Liver (tissue), 9 donors: ENCODE data around the gene ITGB1BP1. TPM values are rescaled to one million over a fixed set of nuclear protein-coding genes. Genes with fewer than 3 reads are reported as not detected.

Experiments
- DNase-seq: peaks from one replicate; pipeline ENCODE4 v3.0.0-alpha.2; 2017; ENCODE audit warnings: low spot score
- H3K27ac ChIP-seq, 2 donors: one replicate each; pipeline ENCODE4 v1.7.0; 2013; ENCODE audit warnings: inconsistent platforms in 2 of 2, low read length in 2 of 2, control low read depth in 1 of 2, low read depth in 1 of 2, mild to moderate bottlenecking in 1 of 2
- H3K27me3 ChIP-seq, 4 donors: one replicate each; pipeline versions ENCODE4 v1.6.1 to v1.7.0; 2013; ENCODE audit warnings: low read length in 3 of 4, inconsistent platforms in 1 of 4, mild to moderate bottlenecking in 1 of 4, moderate library complexity in 1 of 4; ENCODE audit not compliant: control insufficient read depth in 4 of 4, insufficient read depth in 4 of 4
- H3K36me3 ChIP-seq, 4 donors: one replicate each; pipeline versions ENCODE4 v1.6.1 to v1.7.0; 2013; ENCODE audit warnings: low read length in 3 of 4, mild to moderate bottlenecking in 3 of 4, low read depth in 1 of 4, moderate library complexity in 1 of 4; ENCODE audit not compliant: control insufficient read depth in 4 of 4, insufficient read depth in 3 of 4
- H3K4me1 ChIP-seq, 4 donors: one replicate each; pipeline versions ENCODE4 v1.6.1 to v1.7.0; 2013; ENCODE audit warnings: low read length in 3 of 4, mild to moderate bottlenecking in 3 of 4, moderate library complexity in 1 of 4; ENCODE audit not compliant: control insufficient read depth in 4 of 4, insufficient read depth in 4 of 4
- H3K4me3 ChIP-seq, 3 donors: one replicate each; pipeline versions ENCODE4 v1.6.1 to v1.7.0; 2013; ENCODE audit warnings: low read length in 3 of 3, control low read depth in 1 of 3, low read depth in 1 of 3, mild to moderate bottlenecking in 1 of 3
- H3K9ac ChIP-seq, 2 donors: one replicate each; pipeline ENCODE4 v1.7.0; 2013; ENCODE audit warnings: low read length in 2 of 2, mild to moderate bottlenecking in 2 of 2, moderate library complexity in 2 of 2, control low read depth in 1 of 2, low read depth in 1 of 2
- H3K9me3 ChIP-seq, 4 donors: one replicate each; pipeline versions ENCODE4 v1.6.1 to v1.7.0; 2013; ENCODE audit warnings: low read length in 3 of 4; ENCODE audit not compliant: control insufficient read depth in 4 of 4
- EGR1 ChIP-seq, 2 donors: IDR thresholded peaks; 2 replicates each; pipeline ENCODE4 v1.6.1; 2016 to 2018; ENCODE audit warnings: antibody characterized with exemption in 2 of 2, low read depth in 2 of 2
- FOXA1 ChIP-seq: IDR thresholded peaks from 2 replicates; pipeline ENCODE4 v1.6.1; 2016; ENCODE audit warnings: antibody characterized with exemption
- FOXA2 ChIP-seq: IDR thresholded peaks from 2 replicates; pipeline ENCODE4 v1.6.1; 2016; ENCODE audit warnings: antibody characterized with exemption
- GABPA ChIP-seq, 2 donors: IDR thresholded peaks in 1 of 2; conservative IDR thresholded peaks in 1 of 2; 2 replicates each; pipeline ENCODE4 v1.6.1; 2016; ENCODE audit warnings: antibody characterized with exemption in 2 of 2, mild to moderate bottlenecking in 1 of 2, moderate library complexity in 1 of 2
- HNF4A ChIP-seq, 2 donors: conservative IDR thresholded peaks; 2 replicates each; pipeline ENCODE4 v1.6.1; 2016; ENCODE audit warnings: antibody characterized with exemption in 2 of 2, mild to moderate bottlenecking in 2 of 2
- HNF4G ChIP-seq: IDR thresholded peaks from 2 replicates; pipeline ENCODE4 v1.6.1; 2016; ENCODE audit warnings: antibody characterized with exemption
- JUND ChIP-seq, 2 donors: IDR thresholded peaks; 2 replicates each; pipeline ENCODE4 v1.6.1; 2016; ENCODE audit warnings: antibody characterized with exemption in 2 of 2
- NR2F2 ChIP-seq: IDR thresholded peaks from 2 replicates; pipeline ENCODE4 v1.6.1; 2016; ENCODE audit warnings: antibody characterized with exemption
- RAD21 ChIP-seq, 2 donors: IDR thresholded peaks; 2 replicates each; pipeline ENCODE4 v1.6.1; 2016; ENCODE audit warnings: antibody characterized with exemption in 2 of 2, mild to moderate bottlenecking in 2 of 2
- RXRA ChIP-seq, 2 donors: IDR thresholded peaks; 2 replicates each; pipeline ENCODE4 v1.6.1; 2017 to 2018; ENCODE audit warnings: antibody characterized with exemption in 2 of 2, mild to moderate bottlenecking in 1 of 2
- SP1 ChIP-seq: IDR thresholded peaks from 2 replicates; pipeline ENCODE4 v1.6.1; 2018; ENCODE audit warnings: antibody characterized with exemption, mild to moderate bottlenecking
- TAF1 ChIP-seq: conservative IDR thresholded peaks from 2 replicates; pipeline ENCODE4 v1.6.1; 2016; ENCODE audit warnings: antibody characterized with exemption, mild to moderate bottlenecking
- YY1 ChIP-seq: IDR thresholded peaks from 2 replicates; pipeline ENCODE4 v1.6.1; 2016; ENCODE audit warnings: antibody characterized with exemption, mild to moderate bottlenecking
- WGBS: extraction: QIAGEN DNeasy Blood & Tissue Kit; methylation state at CpG from one replicate; pipeline ENCODE4 v1.1.7; 2013; 5-methylcytosine and 5-hydroxymethylcytosine counted together
- polyA plus RNA-seq, 2 donors: library from polyadenylated mRNA; stranded (reverse) in 1 of 2; unstranded in 1 of 2; fragments of 200-250 nt in 1 of 2; fragments of >200 nt in 1 of 2; fragmentation: Nextera tagmentation in 1 of 2; extraction: Ambion mirVana in 1 of 2; gene quantifications; one replicate each; pipeline versions ENCODE4 v1.2.1 to v1.2.3, GENCODE V29; 2013 to 2015
- total RNA-seq, 2 donors: library from RNA; depleted of rRNA; stranded (reverse); fragments of >200 nt; gene quantifications; one replicate each; pipeline ENCODE4 v1.2.3, GENCODE V29; 2014
- TF ChIP-seq, protein P1 (sequence below): IDR thresholded peaks from 2 replicates; pipeline ENCODE4 v1.6.1; 2016; ENCODE audit warnings: antibody characterized with exemption
- TF ChIP-seq, protein P2 (sequence below): IDR thresholded peaks from 2 replicates; pipeline ENCODE4 v1.6.1; 2016; ENCODE audit warnings: antibody characterized with exemption
- TF ChIP-seq, protein P3 (sequence below): IDR thresholded peaks from 2 replicates; pipeline ENCODE4 v1.6.1; 2016; ENCODE audit warnings: antibody characterized with exemption
- TF ChIP-seq, protein P4 (sequence below): fragments of 150-350 bp; IDR thresholded peaks from 2 replicates; pipeline ENCODE4 v1.5.1; 2017; ENCODE audit warnings: improper control_type of control experiment, low read depth, low read length; ENCODE audit not compliant: missing input control
- donor health status: healthy.
- donor health status: healthy.
- donor health status: healthy.
- donor health status: healthy.
- donor health status: healthy.

ITGB1BP1 gene
- total and polyA plus RNA-seq, 4 donors, result 6.6 to 30.9 (median 13.7) TPM

DNA sequence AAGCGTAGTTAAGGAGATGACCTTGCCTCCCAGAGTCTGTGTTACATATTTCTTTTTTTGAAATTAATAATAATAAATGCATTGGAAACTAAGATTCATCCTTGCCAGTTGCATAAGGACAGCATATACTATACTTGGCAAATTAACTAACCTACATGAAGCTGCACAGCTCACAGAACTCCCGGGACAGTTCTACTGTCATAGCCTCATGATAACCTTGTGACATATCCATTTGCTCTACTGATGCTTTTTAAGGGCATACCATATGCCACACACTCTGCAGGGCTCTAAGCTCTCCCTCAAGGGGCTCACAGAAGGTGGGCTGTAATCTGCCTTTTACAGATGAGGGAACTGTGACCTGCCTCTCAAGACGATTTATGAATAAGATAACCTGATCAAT lies 3.8 kb downstream of the ITGB1BP1 start:
- DNase-seq, result no peak
- no peak overlapping the region for H3K9ac ChIP-seq
- no peaks in the 10 kb centered on the region for H3K27me3 ChIP-seq
- H3K4me3 ChIP-seq, result no peak overlapping the region
- H3K36me3 ChIP-seq, result peaks cover 0 to 3% (median under 1%) of the 10 kb centered on the region in 4 donors
- H3K27ac ChIP-seq, result no peak overlapping the region
- TF ChIP-seq, protein P1, sequence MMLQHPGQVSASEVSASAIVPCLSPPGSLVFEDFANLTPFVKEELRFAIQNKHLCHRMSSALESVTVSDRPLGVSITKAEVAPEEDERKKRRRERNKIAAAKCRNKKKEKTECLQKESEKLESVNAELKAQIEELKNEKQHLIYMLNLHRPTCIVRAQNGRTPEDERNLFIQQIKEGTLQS, result no peak
- TF ChIP-seq HNF4A (conservative IDR thresholded peaks at IDR 0.05) (no peak), YY1 (no peak), EGR1 (IDR thresholded peaks at IDR 0.05; ENCODE audit: low read depth in 2 of 2) (no peak), FOXA1 (no peak), HNF4G (no peak), FOXA2 (no peak), JUND (IDR thresholded peaks at IDR 0.05) (no peak), NR2F2 (no peak), TAF1 (no peak)
- TF ChIP-seq, protein P2, sequence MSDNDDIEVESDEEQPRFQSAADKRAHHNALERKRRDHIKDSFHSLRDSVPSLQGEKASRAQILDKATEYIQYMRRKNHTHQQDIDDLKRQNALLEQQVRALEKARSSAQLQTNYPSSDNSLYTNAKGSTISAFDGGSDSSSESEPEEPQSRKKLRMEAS, result no peak
- H3K4me1 ChIP-seq, result peaks cover 6 to 20% (median 14%) of the 10 kb centered on the region in 4 donors
- H3K9me3 ChIP-seq, result no peaks in the 10 kb centered on the region
- WGBS, result 90% methylated on average over 3 of the region's 3 CpGs

DNA sequence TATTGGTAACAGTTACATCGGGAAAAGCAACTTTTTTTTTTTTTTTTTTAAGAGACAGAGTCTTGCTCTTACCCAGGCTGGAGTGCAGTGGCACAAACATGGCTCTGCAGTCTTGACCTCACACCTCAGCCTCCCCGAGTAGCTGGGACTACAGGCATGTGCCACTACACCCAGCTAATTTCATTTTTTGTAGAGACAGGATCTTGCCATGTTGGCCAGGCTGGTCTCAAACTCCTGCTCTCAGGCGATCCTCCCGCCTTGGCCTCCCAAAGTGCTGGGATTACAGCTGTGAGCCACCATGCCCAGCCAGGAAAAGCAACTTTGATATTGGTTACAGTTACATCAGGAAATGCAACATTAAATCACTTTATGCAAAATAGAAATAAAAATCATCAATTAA lies 4.6 kb downstream of the ITGB1BP1 start:
- Histone ChIP-seq H3K9me3 (no peaks in the 10 kb centered on the region), H3K27me3 (no peaks in the 10 kb centered on the region), H3K4me3 (no peak overlapping the region), H3K36me3 (peaks cover 0 to 5% (median 2%) of the 10 kb centered on the region in 4 donors), H3K4me1 (peaks cover 3 to 13% (median 8%) of the 10 kb centered on the region in 4 donors), H3K9ac (no peak overlapping the region), H3K27ac (no peak overlapping the region)
- 91% methylated on average over 4 of the region's 4 CpGs for WGBS
- DNase-seq, result no peak
- TF ChIP-seq YY1, result no peak
- TF ChIP-seq FOXA1, result no peak
- no peak for TF ChIP-seq NR2F2
- TF ChIP-seq JUND (IDR thresholded peaks at IDR 0.05), result no peak
- no peak for TF ChIP-seq RAD21 (IDR thresholded peaks at IDR 0.05)
- no peak for TF ChIP-seq RXRA (IDR thresholded peaks at IDR 0.05)
- TF ChIP-seq, protein P3, sequence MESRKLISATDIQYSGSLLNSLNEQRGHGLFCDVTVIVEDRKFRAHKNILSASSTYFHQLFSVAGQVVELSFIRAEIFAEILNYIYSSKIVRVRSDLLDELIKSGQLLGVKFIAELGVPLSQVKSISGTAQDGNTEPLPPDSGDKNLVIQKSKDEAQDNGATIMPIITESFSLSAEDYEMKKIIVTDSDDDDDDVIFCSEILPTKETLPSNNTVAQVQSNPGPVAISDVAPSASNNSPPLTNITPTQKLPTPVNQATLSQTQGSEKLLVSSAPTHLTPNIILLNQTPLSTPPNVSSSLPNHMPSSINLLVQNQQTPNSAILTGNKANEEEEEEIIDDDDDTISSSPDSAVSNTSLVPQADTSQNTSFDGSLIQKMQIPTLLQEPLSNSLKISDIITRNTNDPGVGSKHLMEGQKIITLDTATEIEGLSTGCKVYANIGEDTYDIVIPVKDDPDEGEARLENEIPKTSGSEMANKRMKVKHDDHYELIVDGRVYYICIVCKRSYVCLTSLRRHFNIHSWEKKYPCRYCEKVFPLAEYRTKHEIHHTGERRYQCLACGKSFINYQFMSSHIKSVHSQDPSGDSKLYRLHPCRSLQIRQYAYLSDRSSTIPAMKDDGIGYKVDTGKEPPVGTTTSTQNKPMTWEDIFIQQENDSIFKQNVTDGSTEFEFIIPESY, result no peak
- no peak for TF ChIP-seq TAF1
- TF ChIP-seq, protein P4, sequence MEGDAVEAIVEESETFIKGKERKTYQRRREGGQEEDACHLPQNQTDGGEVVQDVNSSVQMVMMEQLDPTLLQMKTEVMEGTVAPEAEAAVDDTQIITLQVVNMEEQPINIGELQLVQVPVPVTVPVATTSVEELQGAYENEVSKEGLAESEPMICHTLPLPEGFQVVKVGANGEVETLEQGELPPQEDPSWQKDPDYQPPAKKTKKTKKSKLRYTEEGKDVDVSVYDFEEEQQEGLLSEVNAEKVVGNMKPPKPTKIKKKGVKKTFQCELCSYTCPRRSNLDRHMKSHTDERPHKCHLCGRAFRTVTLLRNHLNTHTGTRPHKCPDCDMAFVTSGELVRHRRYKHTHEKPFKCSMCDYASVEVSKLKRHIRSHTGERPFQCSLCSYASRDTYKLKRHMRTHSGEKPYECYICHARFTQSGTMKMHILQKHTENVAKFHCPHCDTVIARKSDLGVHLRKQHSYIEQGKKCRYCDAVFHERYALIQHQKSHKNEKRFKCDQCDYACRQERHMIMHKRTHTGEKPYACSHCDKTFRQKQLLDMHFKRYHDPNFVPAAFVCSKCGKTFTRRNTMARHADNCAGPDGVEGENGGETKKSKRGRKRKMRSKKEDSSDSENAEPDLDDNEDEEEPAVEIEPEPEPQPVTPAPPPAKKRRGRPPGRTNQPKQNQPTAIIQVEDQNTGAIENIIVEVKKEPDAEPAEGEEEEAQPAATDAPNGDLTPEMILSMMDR, result no peak
- TF ChIP-seq, protein P2, result no peak
- TF ChIP-seq GABPA (IDR thresholded peaks at IDR 0.05 in 1 of 2, conservative IDR thresholded peaks at IDR 0.05 in 1 of 2), result no peak
- TF ChIP-seq, protein P1, result no peak
- TF ChIP-seq HNF4G, result no peak
- TF ChIP-seq SP1, result no peak
- no peak for TF ChIP-seq EGR1 (IDR thresholded peaks at IDR 0.05; ENCODE audit: low read depth in 2 of 2)
- TF ChIP-seq FOXA2, result no peak
